ENCODE data around the gene AK1. TPM values are rescaled to one million over a fixed set of nuclear protein-coding genes. Genes with fewer than 3 reads are reported as not detected.
"Not testable (repeated sequence)": the region's sequence is repeated elsewhere in the genome, so short reads cannot be mapped to it uniquely, and the experiment has no call there.

The AK1 gene
- total RNA-seq, 1 experiment from 2014 or later, result 36.9 TPM

DNA sequence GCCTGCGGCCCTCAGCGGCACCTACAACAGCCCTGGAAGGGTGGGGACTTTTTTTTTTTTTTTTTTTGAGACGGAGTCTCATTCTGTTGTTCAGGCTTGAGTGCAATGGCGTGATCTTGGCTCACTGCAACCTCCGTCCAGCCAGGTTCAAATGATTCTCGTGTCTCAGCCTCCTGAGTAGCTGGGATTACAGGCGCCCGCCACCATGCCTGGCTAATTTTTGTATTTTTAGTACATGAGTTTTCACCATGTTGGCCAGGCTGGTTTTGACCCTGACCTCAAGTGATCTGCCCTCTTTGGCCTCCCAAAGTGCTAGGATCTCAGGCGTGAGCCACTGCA, 7.4 kb downstream of the AK1 start:
- DNase-seq (ENCODE audit: extremely low read depth, low read depth), result not testable (repeated sequence)

DNA sequence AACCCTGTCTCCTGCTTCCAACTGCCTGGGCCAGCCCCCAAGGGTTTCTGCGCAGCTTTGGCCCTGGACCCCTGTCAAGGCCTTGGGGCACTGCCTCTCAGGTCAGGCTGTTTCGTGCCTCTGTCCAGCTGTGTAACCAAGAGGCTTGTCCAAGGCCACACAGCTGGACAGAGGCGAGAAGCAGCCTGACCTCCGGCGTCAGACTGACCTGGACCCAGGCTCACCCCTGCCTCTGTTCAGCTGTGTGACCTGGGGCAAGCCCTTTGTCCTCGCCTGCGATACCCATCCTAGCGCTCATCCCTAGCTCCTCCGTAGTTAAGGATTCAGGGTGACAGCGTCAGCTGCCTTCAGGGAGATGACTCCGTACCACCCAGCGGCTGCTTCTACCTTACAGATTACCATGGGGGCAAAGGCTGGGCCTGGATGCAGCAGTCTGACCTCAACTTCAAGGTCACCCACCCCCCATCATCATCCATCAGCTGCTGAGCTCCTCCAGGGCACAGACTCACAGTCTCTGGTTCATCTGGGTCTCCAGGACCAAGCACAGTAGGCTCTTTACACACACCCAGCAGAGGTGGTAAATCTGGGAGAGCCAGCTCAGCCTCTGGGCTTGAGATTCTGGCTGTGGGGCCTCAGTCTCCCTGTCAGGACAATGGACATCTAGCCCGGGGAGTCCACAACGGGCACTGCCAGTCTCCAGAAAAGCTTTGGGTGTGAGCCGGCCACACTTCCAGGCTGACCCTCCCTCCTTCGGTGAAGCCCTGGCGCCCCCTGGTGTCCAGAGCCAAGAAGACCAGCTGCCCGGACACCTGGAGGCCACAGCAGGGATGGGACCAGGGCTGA, 7.9 kb downstream of the AK1 start:
- peak; percentile 87 for DNase-seq (ENCODE audit: extremely low read depth, low read depth)

DNA sequence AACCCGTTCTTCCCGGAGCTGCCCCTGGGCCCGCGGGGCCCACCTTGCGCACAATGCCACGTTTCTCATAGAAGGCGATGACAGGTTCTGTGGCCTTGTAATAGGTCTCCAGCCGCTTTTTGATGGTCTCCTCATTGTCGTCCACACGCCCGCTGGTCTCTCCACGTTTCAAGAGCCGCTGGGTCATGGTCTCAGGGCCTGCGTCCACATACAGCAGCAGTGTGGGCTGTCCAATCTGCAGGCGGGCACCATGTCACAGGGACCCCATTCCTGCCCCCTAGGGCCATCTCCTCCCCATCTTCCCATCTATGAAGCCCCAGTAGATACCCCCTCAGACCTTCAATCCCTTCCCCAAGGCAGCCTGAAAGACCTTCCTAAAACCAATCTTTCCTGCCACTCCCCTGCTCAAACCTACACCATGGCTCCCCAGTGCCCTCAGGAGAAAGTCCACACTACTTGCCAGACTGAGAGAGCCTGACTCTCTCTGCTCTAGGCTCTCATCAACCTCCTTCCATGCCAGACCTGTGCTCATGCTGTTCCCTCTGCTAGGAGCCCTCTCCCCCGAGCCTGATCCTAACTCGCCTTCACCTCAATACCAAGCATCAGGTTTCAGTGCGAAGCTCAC, 9.1 kb downstream of the AK1 start:
- DNase-seq (ENCODE audit: extremely low read depth, low read depth), result no peak

DNA sequence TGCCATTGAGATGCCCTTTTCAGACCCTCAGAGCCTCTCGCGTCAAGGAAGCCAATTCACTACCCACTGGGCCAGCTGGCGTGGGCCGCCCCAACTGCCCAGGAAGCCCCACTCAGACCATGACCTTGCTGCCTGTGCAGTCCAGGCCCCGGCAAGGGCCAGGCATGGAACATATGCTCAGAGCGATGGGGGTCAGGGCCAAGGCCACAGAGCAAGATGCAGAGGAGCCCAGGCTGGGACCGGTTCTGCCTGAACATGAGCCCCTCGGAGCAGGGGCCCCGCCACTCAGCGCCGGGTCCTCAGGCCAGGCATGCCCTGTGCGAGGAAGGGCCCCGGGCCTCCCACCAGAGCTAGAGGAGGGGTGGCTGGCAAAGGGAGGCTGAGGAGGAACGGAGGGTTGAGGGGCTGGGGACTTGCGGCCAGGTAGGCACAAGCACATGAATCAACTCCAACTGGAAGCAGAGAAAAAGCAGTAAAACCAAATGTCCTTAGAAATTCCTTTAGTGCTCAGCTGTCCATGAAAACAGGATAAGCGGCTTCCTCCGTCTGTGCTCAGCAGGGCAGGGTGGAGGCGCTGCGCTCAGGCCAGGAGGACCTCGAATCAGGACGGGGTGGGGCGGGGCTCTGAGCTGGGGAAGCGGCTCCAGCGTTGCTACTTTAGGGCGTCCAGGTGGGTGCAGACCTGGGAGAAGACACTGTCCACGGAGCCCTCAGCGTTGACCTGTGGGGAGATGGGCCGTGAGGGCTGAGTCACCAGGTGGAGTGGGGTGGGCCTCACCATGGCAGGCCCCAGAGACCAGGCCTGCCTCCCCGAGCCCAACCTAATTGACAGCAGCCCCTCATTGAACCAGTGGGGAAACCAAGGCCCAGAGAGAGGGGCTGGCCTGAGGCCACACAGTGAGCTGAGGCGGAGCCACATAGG, 9.9 kb downstream of the AK1 start:
- no peak for DNase-seq (ENCODE audit: extremely low read depth, low read depth)

DNA sequence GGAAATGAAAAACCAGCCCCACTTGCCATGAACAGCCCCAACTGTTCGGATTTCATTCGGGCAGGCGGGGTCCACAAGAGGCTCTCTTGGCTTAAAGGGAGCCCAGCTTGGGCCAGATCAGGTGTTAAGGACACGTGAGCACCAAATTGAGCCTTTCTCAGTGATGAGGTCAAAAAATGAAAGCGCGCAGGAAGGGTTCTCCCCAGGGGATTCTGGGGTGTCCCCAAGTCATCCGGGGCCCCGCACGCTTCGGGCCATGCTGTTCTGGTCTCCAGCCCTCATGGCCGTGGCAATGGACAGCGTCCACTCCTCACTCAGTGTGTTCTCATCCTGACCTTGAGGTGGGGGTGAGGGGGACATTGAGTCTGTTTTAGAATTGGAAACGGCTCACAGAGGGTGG, 10.9 kb downstream of the AK1 start:
- no peak for DNase-seq (ENCODE audit: extremely low read depth, low read depth)

DNA sequence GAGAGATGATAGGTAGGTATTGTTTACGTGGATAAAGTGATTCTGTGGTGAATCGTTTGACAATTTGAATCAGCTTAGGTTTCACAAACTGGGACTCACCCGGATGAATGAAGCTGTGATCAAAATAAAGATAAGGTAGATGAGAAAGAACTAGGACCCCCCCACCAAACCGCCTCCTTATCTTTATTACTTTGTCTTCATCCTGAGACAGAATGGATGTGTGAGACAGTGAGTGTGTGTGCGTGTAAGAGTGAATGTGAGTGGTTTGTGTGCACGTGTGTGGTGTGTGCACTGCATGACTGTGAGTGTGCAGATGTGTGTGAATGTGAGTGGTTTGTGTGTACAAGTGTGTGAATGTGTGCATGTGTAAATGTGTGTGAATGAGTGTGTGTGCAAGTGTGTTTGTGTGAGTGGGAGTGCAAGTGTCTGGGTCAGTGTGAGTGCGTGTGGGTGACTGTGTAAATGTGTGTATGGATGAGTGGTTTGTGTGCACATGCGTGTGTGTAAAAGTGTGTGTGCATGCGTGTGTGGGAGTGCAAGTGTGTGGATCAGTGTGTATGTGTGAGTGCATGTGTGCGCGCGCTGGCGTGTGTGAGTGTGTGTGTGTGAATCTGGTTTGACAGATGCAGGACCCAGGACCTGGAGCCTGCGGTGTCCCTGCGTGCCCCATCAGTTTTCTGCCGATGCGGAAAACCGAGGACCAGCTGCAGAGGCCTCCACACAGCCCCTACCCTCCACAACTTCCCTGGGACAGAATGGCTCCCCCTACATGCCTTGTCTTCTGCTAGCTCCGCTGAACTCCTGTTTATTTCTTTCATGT, 11.6 kb downstream of the AK1 start:
- no peak for DNase-seq (ENCODE audit: extremely low read depth, low read depth)

DNA sequence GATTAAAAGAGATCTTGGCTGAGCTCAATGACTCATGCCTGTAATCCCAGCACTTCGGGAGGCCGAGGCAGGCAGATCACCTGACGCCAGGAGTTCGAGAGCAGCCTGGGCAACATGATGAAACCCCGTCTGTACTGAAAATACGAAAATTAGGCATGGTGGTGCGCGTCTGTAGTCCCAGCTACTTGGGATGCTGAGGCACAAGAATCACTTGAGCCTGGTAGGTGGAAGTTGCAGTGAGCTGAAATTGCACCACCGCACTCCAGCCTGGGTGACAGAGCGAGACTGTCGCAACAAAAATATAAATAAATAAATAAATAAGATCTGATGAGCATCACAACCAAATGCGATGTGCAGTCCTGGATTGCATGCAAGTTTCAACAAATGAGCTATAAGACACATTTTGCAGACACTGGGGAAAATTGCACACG, 14.3 kb downstream of the AK1 start:
- no peak for DNase-seq (ENCODE audit: extremely low read depth, low read depth)

DNA sequence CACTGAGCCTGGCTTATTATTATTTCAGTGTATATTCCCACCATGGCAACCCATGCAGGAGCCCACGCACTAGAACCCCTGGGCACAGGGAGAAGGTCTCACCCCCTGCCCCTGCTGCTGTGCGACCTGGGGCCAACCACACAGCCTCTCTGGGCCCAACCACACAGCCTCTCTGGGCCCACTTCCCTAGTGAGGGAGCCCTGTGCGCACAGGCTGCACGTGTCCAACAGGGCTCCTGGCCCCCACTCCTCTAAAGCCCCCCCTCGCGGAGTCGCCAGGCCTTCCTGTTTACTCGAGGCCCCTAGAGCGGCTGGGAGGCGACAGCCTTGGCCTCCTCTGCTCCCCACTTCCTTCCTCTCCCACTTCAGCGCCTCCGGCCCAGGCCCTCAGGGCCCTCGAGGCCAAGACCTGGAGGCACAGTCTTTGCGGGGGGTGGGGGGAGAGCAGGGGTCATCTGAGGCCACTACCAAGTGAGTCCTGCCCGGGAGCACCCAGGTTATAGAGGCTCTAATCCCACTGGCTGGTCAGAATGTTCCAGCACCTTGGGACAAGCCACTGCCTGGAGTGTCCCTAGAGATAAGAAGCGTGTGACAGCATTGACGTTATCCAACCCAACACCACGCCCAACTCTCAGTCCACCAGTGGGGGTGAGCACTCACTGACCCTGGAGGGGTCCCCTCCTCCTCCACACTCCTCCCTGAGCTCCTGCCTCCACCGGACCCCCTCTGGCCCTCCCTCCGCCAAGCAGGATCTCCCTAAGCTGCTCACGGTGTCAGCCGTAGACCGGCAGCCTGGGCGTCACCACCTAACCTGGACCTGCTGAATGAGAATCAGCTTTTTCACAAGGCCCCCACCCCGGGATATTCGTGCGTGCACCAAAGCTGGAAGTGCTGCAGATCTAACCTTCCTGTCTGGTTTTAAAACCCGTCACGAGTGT, 15.1 kb downstream of the AK1 start:
- DNase-seq (ENCODE audit: extremely low read depth, low read depth), result no peak

DNA sequence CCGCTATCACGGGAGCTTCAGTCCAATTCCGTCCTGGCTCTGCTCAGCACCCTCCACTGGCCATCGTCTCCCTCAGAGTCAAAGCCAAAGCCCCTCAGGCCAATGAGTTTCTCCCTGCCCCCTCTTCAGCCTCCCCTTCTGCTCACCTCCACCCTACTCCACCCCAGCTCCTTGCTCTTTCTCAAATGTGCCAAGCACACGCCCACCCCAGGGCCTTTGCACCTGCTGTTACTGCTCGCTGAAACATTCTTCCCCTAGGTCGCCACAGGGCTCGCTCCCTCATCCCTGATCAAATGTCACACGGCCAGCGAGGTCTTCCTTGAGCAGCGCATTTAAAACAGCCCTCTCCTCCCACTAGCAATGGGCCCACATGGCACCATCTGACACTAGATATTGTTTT, 16.7 kb downstream of the AK1 start:
- no peak for DNase-seq (ENCODE audit: extremely low read depth, low read depth)

DNA sequence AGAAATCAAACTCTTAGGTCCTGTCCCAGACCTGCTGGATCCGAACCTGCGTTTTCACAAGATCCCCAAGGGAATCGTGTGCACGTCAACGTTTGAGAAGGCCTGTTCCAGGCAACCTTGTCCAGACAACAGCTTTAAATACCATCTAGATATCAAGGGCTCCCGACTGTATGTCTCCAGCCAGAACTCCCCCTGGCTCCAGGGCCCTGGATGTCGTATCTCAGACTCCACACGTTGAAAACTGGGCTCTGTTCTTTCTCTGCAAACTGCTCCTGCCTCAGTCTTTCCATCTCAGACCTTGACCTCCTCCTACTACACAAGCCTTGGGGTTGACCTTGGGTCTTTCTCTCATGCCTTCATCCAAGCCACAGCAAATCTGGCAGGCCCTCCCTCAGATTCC, 17.2 kb downstream of the AK1 start:
- no peak for DNase-seq (ENCODE audit: extremely low read depth, low read depth)

DNA sequence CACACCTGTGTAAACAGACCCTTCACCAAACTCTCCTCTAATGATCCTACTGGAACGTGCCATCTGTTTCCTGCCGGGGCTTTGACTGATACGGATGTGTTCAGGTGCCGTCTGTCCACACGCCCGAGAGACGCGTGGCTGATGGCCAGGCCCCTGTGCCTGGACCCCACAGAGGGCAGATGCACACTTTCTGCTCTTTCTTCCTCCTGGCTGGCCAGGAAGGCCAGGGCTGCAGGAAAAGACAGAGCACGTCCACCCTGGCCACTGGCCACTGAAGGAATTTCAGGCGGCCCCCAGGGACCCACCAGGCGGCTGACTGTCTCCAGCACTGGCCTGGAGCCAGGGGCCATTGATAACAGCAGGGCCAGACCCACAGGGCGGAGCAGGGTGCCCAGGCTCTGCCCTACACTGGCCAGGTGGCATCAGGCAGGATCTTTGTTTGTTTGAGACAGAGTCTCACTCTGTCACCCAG, 19.4 kb downstream of the AK1 start:
- no peak for DNase-seq (ENCODE audit: extremely low read depth, low read depth)

DNA sequence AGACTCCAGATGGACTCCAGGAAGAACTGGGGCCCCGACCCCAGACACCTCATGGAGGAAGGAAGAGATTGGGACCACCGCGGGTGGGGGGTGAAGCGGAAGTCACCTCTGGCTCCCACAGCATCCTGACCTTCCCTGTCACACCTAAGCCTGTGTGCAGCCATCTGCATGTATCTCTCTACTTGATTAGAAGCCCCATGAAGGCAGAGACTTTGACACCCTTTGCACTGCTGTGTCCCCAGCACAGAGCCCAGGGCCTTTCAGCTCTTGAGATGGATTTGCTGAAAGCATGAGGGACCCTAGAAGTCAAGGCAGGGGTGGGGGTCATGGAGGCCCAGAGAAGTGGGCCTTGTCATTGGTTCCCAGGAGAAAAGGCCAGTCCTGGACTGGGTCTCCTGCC, 20.2 kb downstream of the AK1 start:
- no peak for DNase-seq (ENCODE audit: extremely low read depth, low read depth)

DNA sequence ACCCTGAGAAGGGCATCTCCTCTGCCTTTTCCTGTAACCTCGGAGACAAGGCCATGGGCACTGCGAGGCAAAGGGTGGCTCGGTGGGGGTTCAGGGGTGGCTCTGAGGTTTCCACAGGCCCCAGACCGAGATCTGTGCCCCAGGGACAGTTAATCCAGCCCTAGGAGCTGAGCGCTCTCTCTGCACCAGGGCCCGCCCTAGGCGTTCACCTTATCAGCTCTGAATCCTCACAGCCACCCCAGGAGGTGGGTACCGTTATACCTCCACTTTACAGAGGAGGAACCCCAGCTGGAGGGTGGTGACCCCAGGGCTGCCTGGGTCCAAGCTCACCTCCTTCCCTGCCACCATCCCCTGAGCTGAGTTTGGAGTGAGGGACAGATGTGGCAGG, 20.8 kb downstream of the AK1 start:
- no peak for DNase-seq (ENCODE audit: extremely low read depth, low read depth)

DNA sequence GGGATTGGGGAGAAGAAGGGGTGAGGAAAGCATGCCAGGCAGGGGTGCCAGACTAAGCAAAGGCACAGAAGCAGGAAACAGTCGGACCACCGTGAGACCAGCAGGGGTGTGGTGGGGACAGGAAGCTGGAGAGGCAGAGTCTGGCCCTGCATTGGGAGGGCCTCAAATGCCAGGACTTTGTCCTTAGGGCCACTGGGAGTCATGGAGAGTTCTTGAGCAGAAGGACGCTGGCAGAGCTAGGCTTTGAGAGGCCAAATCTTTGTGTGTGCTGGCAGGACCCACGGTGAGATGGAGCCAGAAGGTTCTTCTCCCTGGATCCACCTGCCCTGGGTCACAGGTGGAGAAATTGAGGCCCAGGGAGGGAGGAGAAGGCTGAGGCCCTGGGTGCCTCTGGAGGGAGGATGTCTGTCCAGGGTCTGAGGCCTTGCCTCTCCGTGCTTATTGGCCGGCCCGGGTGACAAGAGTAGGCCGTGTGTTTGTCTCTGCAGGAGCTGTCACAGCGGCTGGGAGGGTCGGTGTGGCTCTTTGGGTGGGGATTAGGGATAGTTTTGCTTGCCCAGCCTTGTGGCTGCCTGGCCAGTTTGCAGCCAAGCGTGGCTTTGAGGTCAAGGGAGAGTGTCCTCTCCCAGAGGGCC, 21.3 kb downstream of the AK1 start:
- no peak for DNase-seq (ENCODE audit: extremely low read depth, low read depth)

DNA sequence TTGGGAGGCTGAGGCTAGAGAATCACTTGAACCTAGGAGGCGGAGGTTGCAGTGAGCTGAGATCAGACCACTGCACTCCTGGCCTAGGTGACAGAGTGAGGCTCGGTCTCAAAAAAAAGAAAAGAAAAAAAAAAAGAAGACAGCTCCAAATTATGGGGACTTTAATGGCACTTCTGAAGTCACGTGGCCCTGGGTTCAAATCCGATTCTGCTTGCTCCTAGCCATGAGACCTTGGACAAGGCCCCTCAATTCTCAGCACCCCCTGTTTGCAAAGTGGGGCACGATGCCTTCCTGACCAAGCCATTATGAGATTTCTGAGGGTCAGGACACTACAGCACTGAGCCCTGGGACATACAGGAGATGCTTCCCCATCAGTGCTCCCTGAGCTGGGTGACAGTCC, 22.0 kb downstream of the AK1 start:
- no peak for DNase-seq (ENCODE audit: extremely low read depth, low read depth)

DNA sequence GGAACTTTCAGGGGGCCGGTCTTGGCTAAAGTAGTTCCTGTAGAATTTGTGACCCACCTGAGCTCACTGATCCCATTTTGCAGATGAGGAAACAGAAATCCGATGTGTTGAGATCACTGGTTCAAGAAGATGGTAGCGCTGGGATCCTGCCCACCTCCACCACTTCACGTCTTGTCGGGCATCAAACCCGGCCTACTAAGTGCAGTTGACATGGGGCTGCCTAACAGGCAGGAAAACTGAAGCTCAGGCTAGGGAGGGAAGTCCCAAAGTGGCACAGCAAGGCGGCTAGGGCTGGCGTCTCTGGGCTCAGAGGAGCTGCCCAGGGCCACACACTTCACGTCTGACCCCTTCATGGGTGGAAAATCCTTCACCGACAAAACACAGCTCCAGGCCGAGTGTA, 22.5 kb downstream of the AK1 start:
- no peak for DNase-seq (ENCODE audit: extremely low read depth, low read depth)

DNA sequence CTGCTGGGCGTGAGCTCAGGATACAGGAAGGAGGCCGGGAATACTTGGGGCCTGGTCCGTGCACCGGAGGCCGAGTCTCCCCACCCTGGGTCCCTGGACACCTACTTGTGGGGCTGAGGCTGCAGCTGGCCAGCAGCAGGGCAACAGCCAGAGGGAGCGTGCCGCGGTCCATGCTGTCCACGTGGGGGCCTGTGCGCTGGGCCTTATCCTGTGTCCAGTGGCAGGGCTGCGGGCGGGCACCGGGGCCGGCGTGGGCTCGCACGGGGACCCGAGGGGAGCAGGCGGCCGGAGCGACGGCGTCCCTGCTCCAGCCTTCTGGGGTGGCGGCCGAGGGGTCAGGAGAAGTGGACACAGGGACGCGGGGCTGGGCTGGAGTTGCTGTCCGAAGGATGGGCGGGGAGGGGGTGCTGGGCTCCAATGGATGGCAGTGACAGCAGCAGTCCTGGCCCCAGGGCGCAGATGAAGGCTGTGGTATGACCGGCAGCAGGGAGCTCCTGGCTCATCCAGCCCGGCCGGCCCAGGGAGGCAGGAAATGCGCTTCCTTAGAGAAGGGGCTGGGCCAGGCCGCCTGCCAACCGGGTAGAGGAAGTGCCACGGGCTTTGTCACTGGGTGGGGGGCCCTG, 23.2 kb downstream of the AK1 start, which contains the start of gene ENG:
TSS of gene ENG (minus strand) at position 475 of the 623 bp plus-strand sequence. CDS start at position 172, 303 bp downstream.
- DNase-seq (ENCODE audit: extremely low read depth, low read depth), result peak; percentile 34

Measured in NCI-H460 (cell line).